ENCODE results near the gene LRP1B. TPM values are rescaled to one million over a fixed set of nuclear protein-coding genes. Genes with fewer than 3 reads are reported as not detected.
"Not testable (repeated sequence)": the region's sequence is repeated elsewhere in the genome, so short reads cannot be mapped to it uniquely, and the experiment has no call there.

The LRP1B gene
- total RNA-seq, 1 experiment from 2014 or later: 0.17 TPM

GRCh38 chr2:140680862-140681261, 1450.0 kb downstream of the LRP1B start:
- Histone ChIP-seq H3K27me3 (ENCODE audit: control insufficient read depth, insufficient read depth, low read length) (no peaks in the 10 kb centered on the region), H3K36me3 (replicated peaks; ENCODE audit: control insufficient read depth, insufficient read depth, low read length) (no peaks in the 10 kb centered on the region), H3K4me3 (ENCODE audit: insufficient read depth, low read depth, low read length) (no peak overlapping the region)
- no peak for DNase-seq

DNA sequence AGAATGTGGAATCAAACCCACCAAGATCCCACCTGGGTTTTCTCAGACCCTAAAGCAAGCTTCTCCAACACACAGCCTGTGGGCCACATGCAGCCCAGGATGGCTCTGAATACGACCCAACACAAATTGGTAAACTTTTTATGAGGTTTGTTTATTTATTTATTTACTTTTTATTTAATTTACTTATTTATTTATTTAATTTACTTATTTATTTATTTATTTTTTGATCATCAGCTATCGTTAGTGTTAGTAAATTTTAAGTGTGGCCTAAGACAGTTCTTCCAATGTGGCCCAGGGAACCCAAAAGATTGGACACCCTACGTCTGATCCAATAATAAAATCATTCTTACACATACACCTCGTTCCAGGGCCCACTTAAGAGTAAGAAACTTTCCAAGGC, 1451.1 kb downstream of the LRP1B start:
- Histone ChIP-seq H3K36me3 (replicated peaks; ENCODE audit: control insufficient read depth, insufficient read depth, low read length) (no peaks in the 10 kb centered on the region), H3K27me3 (ENCODE audit: control insufficient read depth, insufficient read depth, low read length) (no peaks in the 10 kb centered on the region), H3K4me3 (ENCODE audit: insufficient read depth, low read depth, low read length) (no peak overlapping the region)
- no peak for DNase-seq

- DNase-seq: no peak
- H3K36me3 ChIP-seq (replicated peaks; ENCODE audit: control insufficient read depth, insufficient read depth, low read length): no peaks in the 10 kb centered on the region
These were observed 1460.9 kb downstream of the LRP1B start for GRCh38 chr2:140669911-140670310.

DNA sequence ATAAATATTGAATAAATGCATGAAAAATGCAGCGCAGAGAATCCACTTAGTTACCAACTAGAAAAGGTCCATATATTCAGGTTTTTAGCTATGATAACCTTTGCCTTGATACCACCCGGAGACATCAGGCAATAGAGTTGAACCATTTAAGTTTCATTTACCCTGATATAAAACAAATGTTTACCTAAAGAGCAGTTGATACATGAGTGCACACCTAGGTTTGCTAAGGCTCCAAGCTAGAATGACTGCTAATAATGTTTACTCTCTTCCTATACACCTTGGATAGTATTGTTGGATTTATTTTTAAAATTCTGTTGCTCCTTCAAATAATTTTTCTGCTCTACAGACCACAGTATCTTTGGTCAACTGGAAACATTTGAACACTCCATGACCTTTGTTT, 1463.6 kb downstream of the LRP1B start:
- no peak for DNase-seq
- Histone ChIP-seq H3K36me3 (replicated peaks; ENCODE audit: control insufficient read depth, insufficient read depth, low read length) (no peaks in the 10 kb centered on the region), H3K4me3 (ENCODE audit: insufficient read depth, low read depth, low read length) (no peak overlapping the region), H3K27me3 (ENCODE audit: control insufficient read depth, insufficient read depth, low read length) (no peaks in the 10 kb centered on the region)

More at GRCh38 chr2:140669911-140670310, 1460.9 kb downstream of the LRP1B start:
- Histone ChIP-seq H3K4me3 (ENCODE audit: insufficient read depth, low read depth, low read length) (no peak overlapping the region), H3K27me3 (ENCODE audit: control insufficient read depth, insufficient read depth, low read length) (no peaks in the 10 kb centered on the region)

DNA sequence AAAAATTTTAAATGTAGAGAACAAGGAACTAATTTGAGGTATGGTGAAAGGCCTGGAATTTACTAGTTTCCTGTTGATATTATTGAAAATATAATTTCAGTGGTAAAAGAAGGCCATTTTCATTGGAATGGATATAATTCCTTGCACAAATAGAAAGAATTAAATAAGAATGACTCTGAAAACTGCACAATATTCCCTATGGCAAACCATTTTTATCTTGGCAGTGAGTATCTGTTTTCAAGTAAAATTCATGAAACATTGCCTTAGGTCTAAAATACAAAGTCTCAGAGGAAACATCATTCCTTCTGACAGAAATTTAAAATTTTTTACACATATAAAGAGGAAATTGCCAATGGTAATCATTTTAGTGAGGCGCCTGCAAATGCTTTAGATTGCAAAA, 1468.3 kb downstream of the LRP1B start:
- H3K36me3 ChIP-seq (replicated peaks; ENCODE audit: control insufficient read depth, insufficient read depth, low read length): no peaks in the 10 kb centered on the region
- no peak overlapping the region for H3K4me3 ChIP-seq (ENCODE audit: insufficient read depth, low read depth, low read length)
- no peaks in the 10 kb centered on the region; the same call in 1 of the 2 replicates for H3K27me3 ChIP-seq (ENCODE audit: control insufficient read depth, insufficient read depth, low read length)
- DNase-seq: no peak

DNA sequence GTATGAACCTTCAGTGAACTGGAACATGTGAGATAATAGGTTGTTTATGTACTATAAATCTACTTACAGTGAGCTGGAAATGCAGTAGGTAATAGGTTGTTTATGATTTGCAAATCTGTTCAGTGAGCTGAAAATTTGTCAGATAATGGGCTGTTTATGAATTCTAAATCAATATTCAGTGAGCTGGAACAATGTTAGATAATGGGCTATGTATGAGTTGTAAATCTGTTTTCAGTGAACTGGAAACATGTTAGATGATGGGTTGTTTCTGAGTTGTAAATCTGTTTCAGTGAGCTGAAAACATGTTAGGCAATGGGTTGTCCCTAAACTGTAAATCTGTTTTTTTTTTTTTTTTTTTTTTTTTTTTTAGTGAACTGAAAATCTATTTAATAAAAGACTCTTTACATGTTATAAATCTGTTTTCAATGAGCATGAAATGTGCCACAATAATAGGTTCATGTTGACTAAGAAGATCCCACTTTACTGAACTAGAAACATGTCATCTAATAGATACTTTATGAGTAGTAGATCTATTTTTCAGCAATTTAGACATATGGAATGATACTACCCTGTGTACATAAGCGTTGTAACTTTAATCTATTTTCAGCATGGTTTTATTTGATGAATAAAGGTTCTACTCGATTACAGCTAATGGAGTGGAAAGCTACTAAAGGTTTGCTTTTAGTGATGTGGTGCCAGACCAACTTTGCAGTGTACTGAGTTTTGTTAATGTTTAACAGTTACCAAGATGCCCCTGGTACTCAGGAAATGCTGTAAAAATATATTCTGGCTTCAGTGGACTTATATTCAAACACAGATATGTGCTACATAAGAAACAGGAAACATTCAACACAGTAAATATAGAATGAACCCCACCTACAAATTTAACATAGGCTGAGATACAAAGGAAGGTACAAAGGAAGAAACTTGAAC, 1471.8 kb downstream of the LRP1B start:
- Histone ChIP-seq H3K36me3 (replicated peaks; ENCODE audit: control insufficient read depth, insufficient read depth, low read length) (no peaks in the 10 kb centered on the region), H3K27me3 (ENCODE audit: control insufficient read depth, insufficient read depth, low read length) (no peaks in the 10 kb centered on the region; the same call in 1 of the 2 replicates), H3K4me3 (ENCODE audit: insufficient read depth, low read depth, low read length) (no peak overlapping the region)
- no peak for DNase-seq

GRCh38 chr2:140657657-140658056, 1473.2 kb downstream of the LRP1B start:
- DNase-seq: no peak
- no peaks in the 10 kb centered on the region; the same call in 1 of the 2 replicates for H3K27me3 ChIP-seq (ENCODE audit: control insufficient read depth, insufficient read depth, low read length)
- H3K36me3 ChIP-seq (replicated peaks; ENCODE audit: control insufficient read depth, insufficient read depth, low read length): no peaks in the 10 kb centered on the region
- H3K4me3 ChIP-seq (ENCODE audit: insufficient read depth, low read depth, low read length): no peak overlapping the region

DNA sequence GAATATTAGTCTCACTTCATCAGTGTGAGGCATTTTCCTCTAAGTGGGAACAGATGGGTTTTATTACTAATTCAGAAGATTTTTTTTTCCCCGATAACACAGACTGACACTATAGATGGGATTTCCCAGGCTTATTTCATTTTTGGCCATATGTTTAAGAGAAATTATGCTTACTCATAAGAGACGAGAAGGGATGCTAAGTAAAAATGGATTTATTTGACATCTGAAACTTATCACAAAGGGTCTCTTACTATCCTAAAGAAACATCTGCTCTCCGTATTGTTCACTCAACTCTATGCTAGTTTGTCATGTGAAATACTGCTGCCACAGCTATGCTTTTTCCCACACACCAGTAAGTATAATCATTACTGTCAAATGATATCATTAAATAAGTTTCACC, 1476.3 kb downstream of the LRP1B start:
- no peaks in the 10 kb centered on the region for H3K27me3 ChIP-seq (ENCODE audit: control insufficient read depth, insufficient read depth, low read length)
- H3K36me3 ChIP-seq (replicated peaks; ENCODE audit: control insufficient read depth, insufficient read depth, low read length): no peaks in the 10 kb centered on the region
- DNase-seq: no peak
- no peak overlapping the region for H3K4me3 ChIP-seq (ENCODE audit: insufficient read depth, low read depth, low read length)

DNA sequence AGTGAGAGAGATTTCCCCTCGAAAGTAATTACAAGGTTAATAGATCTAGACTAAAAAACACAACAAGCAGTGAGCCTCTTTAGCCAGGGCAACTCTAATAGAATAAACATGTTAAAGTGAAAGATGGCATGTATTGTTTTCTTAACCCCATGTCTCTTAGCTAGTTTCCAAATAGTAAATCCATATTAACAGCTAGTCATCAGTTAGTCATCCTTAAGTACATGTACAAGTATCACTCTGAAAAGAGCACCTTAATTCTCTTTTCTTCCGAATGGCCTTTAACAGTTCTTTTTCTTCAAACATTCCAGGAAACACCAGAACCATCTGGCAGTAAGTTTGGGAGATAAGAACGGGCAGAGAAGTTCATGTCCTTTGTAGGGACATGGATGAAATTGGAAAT, 1480.0 kb downstream of the LRP1B start:
- H3K4me3 ChIP-seq (ENCODE audit: insufficient read depth, low read depth, low read length): no peak overlapping the region
- no peaks in the 10 kb centered on the region for H3K27me3 ChIP-seq (ENCODE audit: control insufficient read depth, insufficient read depth, low read length)
- no peak for DNase-seq
- no peaks in the 10 kb centered on the region for H3K36me3 ChIP-seq (replicated peaks; ENCODE audit: control insufficient read depth, insufficient read depth, low read length)

DNA sequence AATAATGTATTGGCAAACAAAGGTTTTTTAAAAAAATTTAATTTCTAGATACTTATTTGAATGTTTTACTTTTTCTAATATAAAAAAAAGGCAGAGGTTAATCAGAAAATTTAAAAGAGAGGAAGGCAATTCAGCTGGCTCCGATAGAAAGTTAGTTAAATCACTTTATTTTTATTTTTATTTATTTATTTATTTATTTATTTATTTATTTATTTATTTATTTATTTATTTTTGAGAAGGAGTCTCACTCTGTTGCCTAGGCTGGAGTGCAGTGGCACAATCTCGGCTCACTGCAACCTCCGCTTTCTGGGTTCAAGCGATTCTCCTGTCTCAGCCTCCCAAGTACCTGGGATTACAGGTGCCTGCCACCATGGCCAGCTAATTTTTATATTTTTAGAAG, 1480.7 kb downstream of the LRP1B start:
- not testable (repeated sequence) for DNase-seq; H3K36me3 ChIP-seq (replicated peaks; ENCODE audit: control insufficient read depth, insufficient read depth, low read length); H3K4me3 ChIP-seq (ENCODE audit: insufficient read depth, low read depth, low read length); H3K27me3 ChIP-seq (ENCODE audit: control insufficient read depth, insufficient read depth, low read length)

DNA sequence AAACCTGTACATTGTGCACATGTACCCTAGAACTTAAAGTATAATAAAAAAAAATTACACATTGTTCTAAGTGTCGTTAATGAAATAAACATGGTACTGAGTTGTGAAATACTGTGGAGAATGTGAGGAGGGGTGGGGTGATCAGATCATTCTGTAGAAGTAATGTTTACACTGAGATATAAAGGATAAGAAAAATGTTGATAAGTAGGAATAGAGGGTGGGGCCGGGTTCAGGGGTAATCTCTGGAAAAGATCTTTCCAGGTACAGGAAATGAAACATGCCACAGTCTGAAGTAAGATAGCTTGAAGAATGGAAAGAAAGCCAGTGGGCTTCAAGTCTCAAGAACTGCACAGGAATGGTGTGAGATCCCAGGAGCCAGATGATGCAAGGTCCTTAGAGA, 1482.4 kb downstream of the LRP1B start:
- Histone ChIP-seq H3K4me3 (ENCODE audit: insufficient read depth, low read depth, low read length) (no peak overlapping the region), H3K36me3 (replicated peaks; ENCODE audit: control insufficient read depth, insufficient read depth, low read length) (no peaks in the 10 kb centered on the region), H3K27me3 (ENCODE audit: control insufficient read depth, insufficient read depth, low read length) (no peaks in the 10 kb centered on the region)
- no peak for DNase-seq

DNA sequence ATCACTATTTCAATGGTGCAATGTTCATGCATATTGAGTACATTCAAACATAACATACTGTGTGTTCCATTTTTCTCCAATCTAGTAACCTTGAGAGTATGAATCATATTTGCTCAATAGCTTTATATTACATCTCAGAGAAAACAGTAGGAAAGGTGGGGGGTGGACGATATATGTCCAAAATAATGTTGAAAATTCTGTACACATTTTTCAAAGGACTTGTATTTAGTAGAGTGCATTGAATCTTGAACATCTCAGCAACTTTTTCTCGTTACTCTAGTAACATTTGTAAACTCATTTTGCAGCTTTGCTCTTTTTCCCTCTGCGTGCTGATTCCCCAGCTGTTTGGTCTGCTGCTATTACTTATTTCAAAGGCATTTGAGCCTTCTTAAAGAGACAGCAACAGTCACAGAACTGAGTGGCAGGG, 1487.0 kb downstream of the LRP1B start:
- no peak overlapping the region for H3K4me3 ChIP-seq (ENCODE audit: insufficient read depth, low read depth, low read length)
- H3K36me3 ChIP-seq (replicated peaks; ENCODE audit: control insufficient read depth, insufficient read depth, low read length): no peaks in the 10 kb centered on the region
- no peaks in the 10 kb centered on the region for H3K27me3 ChIP-seq (ENCODE audit: control insufficient read depth, insufficient read depth, low read length)
- DNase-seq: no peak

GRCh38 chr2:140641163-140641562, 1489.7 kb downstream of the LRP1B start:
- no peak overlapping the region for H3K4me3 ChIP-seq (ENCODE audit: insufficient read depth, low read depth, low read length)
- DNase-seq: no peak
- H3K27me3 ChIP-seq (ENCODE audit: control insufficient read depth, insufficient read depth, low read length): no peaks in the 10 kb centered on the region
- H3K36me3 ChIP-seq (replicated peaks; ENCODE audit: control insufficient read depth, insufficient read depth, low read length): no peaks in the 10 kb centered on the region

DNA sequence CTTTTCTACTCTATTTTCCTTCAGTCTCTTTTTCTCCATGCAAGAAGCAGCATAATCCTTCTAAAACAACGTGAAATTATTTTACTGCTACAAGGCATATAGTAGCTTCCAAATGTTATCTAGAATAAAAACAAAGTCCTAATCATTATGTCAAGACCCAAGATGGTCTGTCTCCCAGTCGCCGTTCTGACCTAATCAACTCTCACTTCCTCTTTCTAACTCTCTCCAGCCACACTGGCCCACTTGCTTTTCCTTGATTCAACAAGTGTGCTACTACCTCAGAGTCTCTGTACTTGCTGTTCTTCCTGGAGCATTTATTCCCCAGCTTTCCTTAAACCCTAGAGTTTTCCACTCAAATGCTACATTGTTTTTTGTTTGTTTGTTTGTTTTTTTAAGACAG, 1491.2 kb downstream of the LRP1B start:
- no peak for DNase-seq
- Histone ChIP-seq H3K4me3 (ENCODE audit: insufficient read depth, low read depth, low read length) (no peak overlapping the region), H3K36me3 (replicated peaks; ENCODE audit: control insufficient read depth, insufficient read depth, low read length) (no peaks in the 10 kb centered on the region), H3K27me3 (ENCODE audit: control insufficient read depth, insufficient read depth, low read length) (no peaks in the 10 kb centered on the region)

DNA sequence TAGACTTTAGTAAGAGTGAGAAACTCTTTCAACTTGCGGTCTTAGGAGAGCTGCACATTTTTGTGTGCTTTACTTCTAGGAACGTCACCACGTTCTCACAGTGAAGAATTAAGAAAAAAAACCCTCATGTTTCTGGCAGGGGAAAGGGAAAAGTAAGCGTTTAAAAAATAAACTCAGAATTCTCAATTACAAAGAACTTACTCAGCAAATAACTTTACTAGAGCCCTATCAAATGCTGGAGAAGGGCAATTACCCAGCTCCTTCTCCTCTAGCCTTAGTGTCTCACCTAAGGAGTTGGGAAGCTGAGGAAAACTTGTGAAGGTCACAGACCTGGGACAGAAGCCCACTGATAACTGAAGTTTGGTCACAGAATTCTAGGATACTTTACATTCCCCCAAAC, 1500.3 kb downstream of the LRP1B start:
- no peak for DNase-seq
- no peak overlapping the region for H3K4me3 ChIP-seq (ENCODE audit: insufficient read depth, low read depth, low read length)
- H3K36me3 ChIP-seq (replicated peaks; ENCODE audit: control insufficient read depth, insufficient read depth, low read length): no peaks in the 10 kb centered on the region
- no peaks in the 10 kb centered on the region for H3K27me3 ChIP-seq (ENCODE audit: control insufficient read depth, insufficient read depth, low read length)

All from H7 (cell line).